ENCODE data around the gene HPF1.

- TF ChIP-seq POLR2A (IDR thresholded peaks at IDR 0.05) (no peak), POLR2AphosphoS5 (IDR thresholded peaks at IDR 0.05) (no peak)
- TF ChIP-seq, protein P1, sequence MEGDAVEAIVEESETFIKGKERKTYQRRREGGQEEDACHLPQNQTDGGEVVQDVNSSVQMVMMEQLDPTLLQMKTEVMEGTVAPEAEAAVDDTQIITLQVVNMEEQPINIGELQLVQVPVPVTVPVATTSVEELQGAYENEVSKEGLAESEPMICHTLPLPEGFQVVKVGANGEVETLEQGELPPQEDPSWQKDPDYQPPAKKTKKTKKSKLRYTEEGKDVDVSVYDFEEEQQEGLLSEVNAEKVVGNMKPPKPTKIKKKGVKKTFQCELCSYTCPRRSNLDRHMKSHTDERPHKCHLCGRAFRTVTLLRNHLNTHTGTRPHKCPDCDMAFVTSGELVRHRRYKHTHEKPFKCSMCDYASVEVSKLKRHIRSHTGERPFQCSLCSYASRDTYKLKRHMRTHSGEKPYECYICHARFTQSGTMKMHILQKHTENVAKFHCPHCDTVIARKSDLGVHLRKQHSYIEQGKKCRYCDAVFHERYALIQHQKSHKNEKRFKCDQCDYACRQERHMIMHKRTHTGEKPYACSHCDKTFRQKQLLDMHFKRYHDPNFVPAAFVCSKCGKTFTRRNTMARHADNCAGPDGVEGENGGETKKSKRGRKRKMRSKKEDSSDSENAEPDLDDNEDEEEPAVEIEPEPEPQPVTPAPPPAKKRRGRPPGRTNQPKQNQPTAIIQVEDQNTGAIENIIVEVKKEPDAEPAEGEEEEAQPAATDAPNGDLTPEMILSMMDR (IDR thresholded peaks at IDR 0.05) = peak in 1 of 6 experiments; percentile 9
These were observed 17.0 kb upstream of the HPF1 start for GRCh38 chr4:169774466-169775445.

Measured in upper lobe of left lung (tissue), 4 donors.